ENCODE data around the gene MGST2. TPM values are rescaled to one million over a fixed set of nuclear protein-coding genes. Genes with fewer than 3 reads are reported as not detected.
A peak's percentile ranks its signal among the peaks of the same experiment; 100 is the strongest.

Gene MGST2
- polyA plus RNA-seq, 1 donor from 2014 or later = 2.0 TPM

DNA sequence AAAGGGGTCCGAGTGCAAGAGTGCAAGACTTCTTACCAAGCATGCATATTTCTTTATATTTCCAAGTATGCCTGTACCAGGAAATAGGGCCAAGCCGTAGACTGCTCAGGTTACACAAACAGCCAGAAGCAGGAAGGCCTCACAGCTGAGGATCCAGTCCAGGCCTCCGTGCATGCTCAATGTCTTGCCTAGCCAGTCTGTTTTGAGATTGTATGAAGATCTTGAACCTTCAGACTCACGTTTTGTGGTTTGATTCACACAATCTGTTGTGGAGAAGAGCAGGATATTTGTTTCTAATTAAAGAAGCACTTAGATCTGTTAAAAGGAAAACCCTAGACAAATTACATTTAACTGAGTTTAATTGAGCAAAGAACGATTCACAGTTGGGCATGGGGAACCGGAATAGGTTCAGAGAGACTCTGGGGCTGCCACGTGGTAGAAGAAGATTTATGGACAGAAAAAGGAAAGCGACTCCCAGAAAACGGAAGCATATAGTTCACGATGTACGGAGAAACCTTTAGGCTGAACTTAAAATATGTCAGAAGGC lies 1.2 kb downstream of the MGST2 start:
- no peaks in the 10 kb centered on the region for H4K20me1 ChIP-seq (ENCODE audit: insufficient read depth)
- H3K36me3 ChIP-seq (ENCODE audit: insufficient read depth, low read length) = no peaks in the 10 kb centered on the region
- no peak overlapping the region for H3K9ac ChIP-seq (ENCODE audit: low read length)
- peak overlapping the region; percentile 80 for H3K4me2 ChIP-seq (ENCODE audit: low read length)
- H3K27me3 ChIP-seq (ENCODE audit: insufficient read depth, low read depth, low read length) = no peaks in the 10 kb centered on the region
- no peak overlapping the region for H3K4me3 ChIP-seq (ENCODE audit: low read length)
- H2AFZ ChIP-seq (ENCODE audit: low read depth, low read length) = no peak overlapping the region
- H3K79me2 ChIP-seq (replicated peaks; ENCODE audit: insufficient read depth, low read length) = no peaks in the 10 kb centered on the region
- no peaks in the 10 kb centered on the region for H3K9me2 ChIP-seq (ENCODE audit: insufficient read depth, low read length)
- H3F3A ChIP-seq (ENCODE audit: insufficient read depth, low read length, poor library complexity, severe bottlenecking) = peaks cover 3% of the 10 kb centered on the region
- TF ChIP-seq POLR2AphosphoS5 (IDR thresholded peaks at IDR 0.05) = no peak
- H3K27ac ChIP-seq (ENCODE audit: low read length) = no peak overlapping the region
- H3K9me3 ChIP-seq (ENCODE audit: low read length) = no peaks in the 10 kb centered on the region

- Histone ChIP-seq H3K79me2 (replicated peaks; ENCODE audit: insufficient read depth, low read length) (no peaks in the 10 kb centered on the region), H3K27ac (ENCODE audit: low read length) (no peak overlapping the region)
These were observed 2.4 kb downstream of the MGST2 start for GRCh38 chr4:139668036-139668435.

More at GRCh38 chr4:139668036-139668435, 2.4 kb downstream of the MGST2 start:
- no peak overlapping the region for H3K4me2 ChIP-seq (ENCODE audit: low read length)
- no peaks in the 10 kb centered on the region for H3K36me3 ChIP-seq (ENCODE audit: insufficient read depth, low read length)
- no peaks in the 10 kb centered on the region for H4K20me1 ChIP-seq (ENCODE audit: insufficient read depth)
- no peak overlapping the region for H2AFZ ChIP-seq (ENCODE audit: low read depth, low read length)
- no peaks in the 10 kb centered on the region for H3K9me3 ChIP-seq (ENCODE audit: low read length)
- no peaks in the 10 kb centered on the region for H3K9me2 ChIP-seq (ENCODE audit: insufficient read depth, low read length)
- peaks cover 3% of the 10 kb centered on the region for H3F3A ChIP-seq (ENCODE audit: insufficient read depth, low read length, poor library complexity, severe bottlenecking)
- H3K9ac ChIP-seq (ENCODE audit: low read length) = no peak overlapping the region
- no peak overlapping the region for H3K4me3 ChIP-seq (ENCODE audit: low read length)
- TF ChIP-seq, protein P1, sequence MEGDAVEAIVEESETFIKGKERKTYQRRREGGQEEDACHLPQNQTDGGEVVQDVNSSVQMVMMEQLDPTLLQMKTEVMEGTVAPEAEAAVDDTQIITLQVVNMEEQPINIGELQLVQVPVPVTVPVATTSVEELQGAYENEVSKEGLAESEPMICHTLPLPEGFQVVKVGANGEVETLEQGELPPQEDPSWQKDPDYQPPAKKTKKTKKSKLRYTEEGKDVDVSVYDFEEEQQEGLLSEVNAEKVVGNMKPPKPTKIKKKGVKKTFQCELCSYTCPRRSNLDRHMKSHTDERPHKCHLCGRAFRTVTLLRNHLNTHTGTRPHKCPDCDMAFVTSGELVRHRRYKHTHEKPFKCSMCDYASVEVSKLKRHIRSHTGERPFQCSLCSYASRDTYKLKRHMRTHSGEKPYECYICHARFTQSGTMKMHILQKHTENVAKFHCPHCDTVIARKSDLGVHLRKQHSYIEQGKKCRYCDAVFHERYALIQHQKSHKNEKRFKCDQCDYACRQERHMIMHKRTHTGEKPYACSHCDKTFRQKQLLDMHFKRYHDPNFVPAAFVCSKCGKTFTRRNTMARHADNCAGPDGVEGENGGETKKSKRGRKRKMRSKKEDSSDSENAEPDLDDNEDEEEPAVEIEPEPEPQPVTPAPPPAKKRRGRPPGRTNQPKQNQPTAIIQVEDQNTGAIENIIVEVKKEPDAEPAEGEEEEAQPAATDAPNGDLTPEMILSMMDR (IDR thresholded peaks at IDR 0.05; ENCODE audit: poor library complexity, severe bottlenecking) = no peak
- no peak for TF ChIP-seq RAD21 (conservative IDR thresholded peaks at IDR 0.05)
- TF ChIP-seq, protein P2, sequence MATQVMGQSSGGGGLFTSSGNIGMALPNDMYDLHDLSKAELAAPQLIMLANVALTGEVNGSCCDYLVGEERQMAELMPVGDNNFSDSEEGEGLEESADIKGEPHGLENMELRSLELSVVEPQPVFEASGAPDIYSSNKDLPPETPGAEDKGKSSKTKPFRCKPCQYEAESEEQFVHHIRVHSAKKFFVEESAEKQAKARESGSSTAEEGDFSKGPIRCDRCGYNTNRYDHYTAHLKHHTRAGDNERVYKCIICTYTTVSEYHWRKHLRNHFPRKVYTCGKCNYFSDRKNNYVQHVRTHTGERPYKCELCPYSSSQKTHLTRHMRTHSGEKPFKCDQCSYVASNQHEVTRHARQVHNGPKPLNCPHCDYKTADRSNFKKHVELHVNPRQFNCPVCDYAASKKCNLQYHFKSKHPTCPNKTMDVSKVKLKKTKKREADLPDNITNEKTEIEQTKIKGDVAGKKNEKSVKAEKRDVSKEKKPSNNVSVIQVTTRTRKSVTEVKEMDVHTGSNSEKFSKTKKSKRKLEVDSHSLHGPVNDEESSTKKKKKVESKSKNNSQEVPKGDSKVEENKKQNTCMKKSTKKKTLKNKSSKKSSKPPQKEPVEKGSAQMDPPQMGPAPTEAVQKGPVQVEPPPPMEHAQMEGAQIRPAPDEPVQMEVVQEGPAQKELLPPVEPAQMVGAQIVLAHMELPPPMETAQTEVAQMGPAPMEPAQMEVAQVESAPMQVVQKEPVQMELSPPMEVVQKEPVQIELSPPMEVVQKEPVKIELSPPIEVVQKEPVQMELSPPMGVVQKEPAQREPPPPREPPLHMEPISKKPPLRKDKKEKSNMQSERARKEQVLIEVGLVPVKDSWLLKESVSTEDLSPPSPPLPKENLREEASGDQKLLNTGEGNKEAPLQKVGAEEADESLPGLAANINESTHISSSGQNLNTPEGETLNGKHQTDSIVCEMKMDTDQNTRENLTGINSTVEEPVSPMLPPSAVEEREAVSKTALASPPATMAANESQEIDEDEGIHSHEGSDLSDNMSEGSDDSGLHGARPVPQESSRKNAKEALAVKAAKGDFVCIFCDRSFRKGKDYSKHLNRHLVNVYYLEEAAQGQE (IDR thresholded peaks at IDR 0.05; ENCODE audit: borderline replicate concordance) = no peak
- TF ChIP-seq TAF1 (IDR thresholded peaks at IDR 0.05; ENCODE audit: low read depth) = no peak
- TF ChIP-seq SMC3 (conservative IDR thresholded peaks at IDR 0.05; ENCODE audit: poor library complexity) = no peak
- TF ChIP-seq MXI1 (conservative IDR thresholded peaks at IDR 0.05; ENCODE audit: poor library complexity, severe bottlenecking) = no peak
- no peak for TF ChIP-seq EP300 (conservative IDR thresholded peaks at IDR 0.05; ENCODE audit: poor library complexity, severe bottlenecking)
- TF ChIP-seq EZH2 (IDR thresholded peaks at IDR 0.05; ENCODE audit: borderline replicate concordance, insufficient read depth, low read length, poor library complexity, severe bottlenecking) = no peak
- TF ChIP-seq POLR2AphosphoS5 (IDR thresholded peaks at IDR 0.05) = no peak
- no peaks in the 10 kb centered on the region for H3K27me3 ChIP-seq (ENCODE audit: insufficient read depth, low read depth, low read length)

Measured in neural cell (in vitro differentiated cells).